ENCODE measurements around the gene COL20A1. TPM values are rescaled to one million over a fixed set of nuclear protein-coding genes. Genes with fewer than 3 reads are reported as not detected.

The COL20A1 gene
- total RNA-seq, 4 donors from 2014 or later = 0.97 to 1.2 TPM; not detected in 2

GRCh38 chr20:63277466-63278272 is 15.3 kb upstream of the COL20A1 start:
- DNase-seq = no peak
- intact Hi-C loops (cut with DNase I; ENCODE audit: low total_unique reads) = no loop called here
- no peak for TF ChIP-seq CTCF (IDR thresholded peaks at IDR 0.05)
- TF ChIP-seq POLR2A (IDR thresholded peaks at IDR 0.05) = no peak
- H3K27me3 ChIP-seq = no peaks in the 10 kb centered on the region
- peaks cover 7 to 17% of the 10 kb centered on the region in 2 donors for H3K4me1 ChIP-seq
- H3K36me3 ChIP-seq = no peaks in the 10 kb centered on the region
- no peak overlapping the region for H3K4me3 ChIP-seq
- H3K9me3 ChIP-seq = no peaks in the 10 kb centered on the region
- no peak overlapping the region for H3K27ac ChIP-seq

- no peak overlapping the region for H3K4me3 ChIP-seq
- H3K4me1 ChIP-seq = peaks cover 4 to 12% of the 10 kb centered on the region in 2 donors
- H3K27me3 ChIP-seq = no peaks in the 10 kb centered on the region
- intact Hi-C loops (cut with DNase I; ENCODE audit: low total_unique reads) = no loop called here
- H3K36me3 ChIP-seq = no peaks in the 10 kb centered on the region
- no peak for DNase-seq
- no peaks in the 10 kb centered on the region for H3K9me3 ChIP-seq
- TF ChIP-seq POLR2A (IDR thresholded peaks at IDR 0.05) = no peak
- TF ChIP-seq CTCF (IDR thresholded peaks at IDR 0.05) = no peak
- no peak overlapping the region for H3K27ac ChIP-seq
Observed at GRCh38 chr20:63278661-63279060, 14.3 kb upstream of the COL20A1 start.

- H3K36me3 ChIP-seq = no peaks in the 10 kb centered on the region
- H3K27ac ChIP-seq = no peak overlapping the region
- no peaks in the 10 kb centered on the region for H3K27me3 ChIP-seq
- no peaks in the 10 kb centered on the region for H3K9me3 ChIP-seq
- intact Hi-C loops (cut with DNase I; ENCODE audit: low total_unique reads) = no loop called here
- no peak for DNase-seq
- no peak overlapping the region for H3K4me3 ChIP-seq
- TF ChIP-seq POLR2A (IDR thresholded peaks at IDR 0.05) (no peak), CTCF (IDR thresholded peaks at IDR 0.05) (no peak)
- H3K4me1 ChIP-seq = no peaks in the 10 kb centered on the region
Observed at GRCh38 chr20:63279931-63280330, 13.1 kb upstream of the COL20A1 start.

- no peak for DNase-seq
- Histone ChIP-seq H3K27ac (no peak overlapping the region), H3K9me3 (no peaks in the 10 kb centered on the region), H3K4me3 (no peak overlapping the region), H3K27me3 (no peaks in the 10 kb centered on the region), H3K36me3 (no peaks in the 10 kb centered on the region), H3K4me1 (no peaks in the 10 kb centered on the region)
- intact Hi-C loops (cut with DNase I; ENCODE audit: low total_unique reads) = no loop called here
- TF ChIP-seq POLR2A (IDR thresholded peaks at IDR 0.05) = no peak
- no peak for TF ChIP-seq CTCF (IDR thresholded peaks at IDR 0.05)
Observed at GRCh38 chr20:63280371-63280770, 12.6 kb upstream of the COL20A1 start.

- TF ChIP-seq POLR2A (IDR thresholded peaks at IDR 0.05) (no peak), CTCF (IDR thresholded peaks at IDR 0.05) (no peak)
- Histone ChIP-seq H3K4me1 (no peaks in the 10 kb centered on the region), H3K9me3 (no peaks in the 10 kb centered on the region), H3K36me3 (no peaks in the 10 kb centered on the region), H3K27ac (no peak overlapping the region), H3K4me3 (no peak overlapping the region), H3K27me3 (no peaks in the 10 kb centered on the region)
- DNase-seq = no peak
- intact Hi-C loops (cut with DNase I; ENCODE audit: low total_unique reads) = no loop called here
Observed at GRCh38 chr20:63280929-63281545, 11.9 kb upstream of the COL20A1 start.

All from uterus (tissue), 4 donors.